OCI-LY1 (cell line): ENCODE results near the gene TEX10.

Experiments
- H2AFZ ChIP-seq: fragments of 200-600 bp; sonication (generic), shearing (Covaris generic); 2 replicates; pipeline ENCODE4 v1.6.0; 2014; ENCODE audit warnings: antibody characterized with exemption, mild to moderate bottlenecking, low read length
- H3F3A ChIP-seq: fragments of 200-600 bp; sonication (generic), shearing (Covaris generic); 2 replicates; pipeline ENCODE4 v1.6.0; 2014; ENCODE audit warnings: mild to moderate bottlenecking, antibody characterized with exemption, low read length, moderate library complexity; ENCODE audit not compliant: insufficient read depth
- H3K27ac ChIP-seq: fragments of 200-600 bp; sonication (generic); 2 replicates; pipeline ENCODE4 v1.5.1; 2014; ENCODE audit warnings: low read length, mixed run types, mild to moderate bottlenecking, low read depth; ENCODE audit not compliant: poor library complexity, severe bottlenecking
- H3K27me3 ChIP-seq: fragments of 200-600 bp; sonication (generic); 2 replicates; pipeline ENCODE4 v1.6.0; 2014; ENCODE audit warnings: antibody characterized with exemption, mild to moderate bottlenecking, low read length, moderate library complexity; ENCODE audit not compliant: insufficient read depth
- H3K36me3 ChIP-seq: fragments of 200-600 bp; sonication (generic); 2 replicates; pipeline ENCODE4 v1.6.1; 2014; ENCODE audit warnings: mild to moderate bottlenecking, antibody characterized with exemption, low read length, moderate library complexity, mixed read lengths; ENCODE audit not compliant: insufficient read depth
- H3K4me1 ChIP-seq: fragments of 200-600 bp; sonication (generic); 2 replicates; pipeline ENCODE4 v1.5.1; 2014; ENCODE audit warnings: mild to moderate bottlenecking, low read length, moderate library complexity; ENCODE audit not compliant: insufficient read depth, severe bottlenecking
- H3K4me2 ChIP-seq: fragments of 200-600 bp; sonication (generic), shearing (Covaris generic); 2 replicates; pipeline ENCODE4 v1.6.1; 2014; ENCODE audit warnings: low read length
- H3K4me3 ChIP-seq: fragments of 200-600 bp; sonication (generic); 2 replicates; pipeline ENCODE4 v1.5.1; 2014; ENCODE audit warnings: low read length, low read depth, mild to moderate bottlenecking, mixed read lengths; ENCODE audit not compliant: poor library complexity, severe bottlenecking
- H3K79me2 ChIP-seq: fragments of 200-600 bp; shearing (Covaris generic); 2 replicates; pipeline ENCODE4 v1.6.1; 2016; ENCODE audit warnings: mixed run types, low read length, mixed read lengths; ENCODE audit not compliant: insufficient read depth
- H3K9ac ChIP-seq: fragments of 200-600 bp; sonication (generic), shearing (Covaris generic); 2 replicates; pipeline ENCODE4 v1.6.1; 2014; ENCODE audit warnings: mild to moderate bottlenecking, low read length, mixed read lengths
- H3K9me2 ChIP-seq: fragments of 200-600 bp; sonication (generic), shearing (Covaris generic); 2 replicates; pipeline ENCODE4 v1.6.1; 2014; ENCODE audit warnings: low read depth, mild to moderate bottlenecking, low read length, mixed read lengths
- H3K9me3 ChIP-seq: fragments of 200-600 bp; shearing (Covaris generic); 2 replicates; pipeline ENCODE4 v1.6.1; 2014; ENCODE audit warnings: low read length, mixed read lengths
- H4K20me1 ChIP-seq: fragments of 200-600 bp; sonication (generic), shearing (Covaris generic); 2 replicates; pipeline ENCODE4 v1.6.0; 2016; ENCODE audit warnings: mild to moderate bottlenecking, low read length; ENCODE audit not compliant: insufficient read depth
- CTCF ChIP-seq: fragments of 200-600 bp; sonication (generic), shearing (Covaris generic); IDR thresholded peaks from 2 replicates; pipeline ENCODE4 v1.5.1; 2017; ENCODE audit warnings: mild to moderate bottlenecking, antibody characterized with exemption, low read length, moderate library complexity, mixed read lengths
- EZH2 ChIP-seq: fragments of 200-600 bp; sonication (generic), shearing (Covaris generic); IDR thresholded peaks from 2 replicates; pipeline ENCODE4 v1.8.0; 2017; ENCODE audit warnings: borderline replicate concordance, mixed run types, mild to moderate bottlenecking, antibody characterized with exemption, low read length, moderate library complexity, mixed read lengths

Gene TEX10

GRCh38 chr9:100308965-100309564 lies 43.7 kb downstream of the TEX10 start:
- H3K9me2 ChIP-seq: no peaks in the 10 kb centered on the region
- no peak overlapping the region for H2AFZ ChIP-seq
- no peak overlapping the region for H3K4me2 ChIP-seq
- no peaks in the 10 kb centered on the region for H3F3A ChIP-seq
- no peaks in the 10 kb centered on the region for H3K27me3 ChIP-seq
- H3K79me2 ChIP-seq: 0 out of 2 replicates have a peak, but pooled peaks cover 3% of the 10 kb centered on the region
- H3K36me3 ChIP-seq: peaks cover 99% of the 10 kb centered on the region
- peaks cover 2% of the 10 kb centered on the region; the same call in 1 of the 2 replicates for H3K9me3 ChIP-seq
- H3K4me3 ChIP-seq: no peak overlapping the region
- no peaks in the 10 kb centered on the region for H4K20me1 ChIP-seq
- no peak for TF ChIP-seq CTCF
- no peak for TF ChIP-seq EZH2
- no peaks in the 10 kb centered on the region for H3K4me1 ChIP-seq
- H3K27ac ChIP-seq: no peak overlapping the region
- H3K9ac ChIP-seq: no peak overlapping the region

- Histone ChIP-seq H3K4me1 (no peaks in the 10 kb centered on the region), H3K36me3 (peaks cover 100% of the 10 kb centered on the region), H3K9ac (no peak overlapping the region), H3F3A (no peaks in the 10 kb centered on the region), H3K4me2 (no peak overlapping the region), H3K9me3 (peaks cover 2% of the 10 kb centered on the region; the same call in 1 of the 2 replicates), H4K20me1 (no peaks in the 10 kb centered on the region), H2AFZ (no peak overlapping the region), H3K79me2 (0 out of 2 replicates have a peak, but pooled peaks cover 3% of the 10 kb centered on the region), H3K27me3 (no peaks in the 10 kb centered on the region), H3K27ac (no peak overlapping the region), H3K9me2 (no peaks in the 10 kb centered on the region), H3K4me3 (no peak overlapping the region)
- no peak for TF ChIP-seq EZH2
- TF ChIP-seq CTCF: no peak
Observed at GRCh38 chr9:100307080-100307479, 45.7 kb downstream of the TEX10 start.

GRCh38 chr9:100306283-100306682 lies 46.5 kb downstream of the TEX10 start:
- Histone ChIP-seq H3F3A (no peaks in the 10 kb centered on the region), H3K9me3 (peaks cover 2% of the 10 kb centered on the region; the same call in 1 of the 2 replicates), H3K36me3 (peaks cover 100% of the 10 kb centered on the region), H3K4me2 (no peak overlapping the region), H4K20me1 (no peaks in the 10 kb centered on the region), H3K9me2 (no peaks in the 10 kb centered on the region), H3K79me2 (0 out of 2 replicates have a peak, but pooled peaks cover 3% of the 10 kb centered on the region), H3K4me1 (no peaks in the 10 kb centered on the region), H3K27ac (no peak overlapping the region), H3K9ac (no peak overlapping the region), H3K4me3 (no peak overlapping the region), H3K27me3 (no peaks in the 10 kb centered on the region), H2AFZ (no peak overlapping the region)
- TF ChIP-seq CTCF (no peak), EZH2 (no peak)
